HG03378 (cell line): ENCODE data around the gene RPS6KA1.
"Not testable (repeated sequence)": the region's sequence is repeated elsewhere in the genome, so short reads cannot be mapped to it uniquely, and the experiment has no call there.

Experiments
- ATAC-seq: cut with Tn5 transposase; IDR thresholded peaks from one replicate; pipeline ENCODE4 v1.9.1; 2021; ENCODE audit warnings: mild to moderate bottlenecking, moderate library complexity; ENCODE audit not compliant: unreplicated experiment

The RPS6KA1 gene

DNA sequence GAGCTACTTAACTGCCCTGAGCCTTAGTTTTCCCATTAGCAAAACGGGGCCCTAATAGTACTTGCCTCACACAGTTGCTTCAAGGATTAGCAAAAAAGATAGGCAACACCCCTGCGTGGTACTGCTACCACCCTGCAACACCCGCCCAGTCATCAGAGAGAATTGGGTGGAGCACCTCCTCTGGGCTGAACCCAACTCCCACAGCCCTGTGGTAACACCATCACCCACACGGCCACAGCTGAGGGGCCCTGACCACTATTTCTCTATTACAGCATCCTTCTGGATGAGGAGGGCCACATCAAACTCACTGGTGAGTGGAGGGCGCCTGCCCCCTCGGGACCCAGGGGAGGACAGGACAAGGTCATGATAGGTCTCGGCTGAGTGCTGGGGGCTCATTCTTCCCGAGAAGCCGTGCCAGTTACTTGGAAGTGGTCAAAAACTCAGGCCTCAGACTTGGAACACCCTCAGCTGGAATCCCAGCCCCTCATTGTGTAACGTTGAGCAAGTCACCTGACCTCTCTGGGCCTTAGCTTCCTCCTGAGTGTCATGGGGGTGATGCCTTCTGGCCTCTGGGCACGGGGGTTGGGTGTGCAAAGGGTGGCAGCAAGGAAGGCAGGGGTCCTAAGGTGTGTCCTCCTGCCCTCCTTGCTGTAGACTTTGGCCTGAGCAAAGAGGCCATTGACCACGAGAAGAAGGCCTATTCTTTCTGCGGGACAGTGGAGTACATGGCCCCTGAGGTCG is 24.6 kb downstream of the RPS6KA1 start:
- ATAC-seq: no peak

DNA sequence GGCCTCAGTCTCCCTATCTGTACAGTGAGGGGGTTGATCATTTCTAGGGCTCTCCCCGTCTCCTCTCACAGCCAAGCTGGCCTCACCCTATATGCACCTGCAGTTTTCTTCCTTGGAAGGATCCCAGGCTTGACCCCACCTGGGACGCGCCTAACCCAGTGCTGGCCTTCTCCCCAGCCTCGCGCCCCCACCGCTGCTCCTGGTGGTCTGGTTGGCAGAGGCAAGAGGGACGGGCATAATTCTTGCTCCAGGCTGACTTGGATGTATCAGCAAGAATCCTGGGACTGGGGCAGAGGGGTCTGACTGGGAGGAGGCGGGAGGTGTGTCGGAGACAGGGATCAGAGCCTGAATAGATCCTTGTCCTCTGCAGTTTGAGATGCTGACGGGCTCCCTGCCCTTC is 25.2 kb downstream of the RPS6KA1 start:
- ATAC-seq: no peak

DNA sequence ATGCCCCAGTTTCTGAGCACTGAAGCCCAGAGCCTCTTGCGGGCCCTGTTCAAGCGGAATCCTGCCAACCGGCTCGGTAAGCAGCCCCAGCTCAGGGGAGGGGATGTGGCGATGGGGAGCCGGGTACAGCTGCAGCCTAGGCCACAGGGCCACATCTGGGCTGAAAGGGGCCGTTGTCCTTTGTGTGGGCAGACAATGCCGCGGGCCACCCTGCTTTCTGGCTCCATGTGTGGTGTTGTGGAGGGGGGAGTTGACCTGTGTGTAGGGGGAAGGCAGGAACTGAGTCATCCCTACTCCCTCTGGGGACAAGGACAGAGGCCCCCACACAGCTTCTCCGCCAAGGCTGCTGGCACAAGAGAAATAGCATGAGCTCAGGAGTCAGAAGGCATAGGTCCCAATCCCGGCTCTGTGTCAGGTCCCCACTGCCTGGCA is 26.0 kb downstream of the RPS6KA1 start:
- no peak for ATAC-seq

DNA sequence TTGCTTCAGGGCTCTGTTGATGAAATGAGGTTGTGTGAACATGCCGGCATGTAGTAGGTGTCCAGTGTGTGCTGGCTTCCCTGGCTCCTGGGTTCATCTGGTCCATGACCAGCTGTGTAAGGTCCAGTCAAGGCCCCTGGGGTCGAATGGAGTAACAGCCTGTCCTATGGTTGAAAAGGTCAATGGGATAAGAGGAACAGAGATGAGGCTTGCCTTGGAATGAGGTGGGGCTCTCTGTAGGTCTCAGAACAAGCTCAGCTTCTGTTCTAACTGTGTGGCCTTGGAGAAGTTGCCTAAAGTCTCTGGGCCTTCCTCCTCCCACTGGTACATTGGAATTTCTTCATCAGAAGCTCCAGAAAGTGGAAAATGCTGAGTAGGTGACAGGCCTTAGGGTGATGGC is 26.6 kb downstream of the RPS6KA1 start:
- ATAC-seq: no peak

DNA sequence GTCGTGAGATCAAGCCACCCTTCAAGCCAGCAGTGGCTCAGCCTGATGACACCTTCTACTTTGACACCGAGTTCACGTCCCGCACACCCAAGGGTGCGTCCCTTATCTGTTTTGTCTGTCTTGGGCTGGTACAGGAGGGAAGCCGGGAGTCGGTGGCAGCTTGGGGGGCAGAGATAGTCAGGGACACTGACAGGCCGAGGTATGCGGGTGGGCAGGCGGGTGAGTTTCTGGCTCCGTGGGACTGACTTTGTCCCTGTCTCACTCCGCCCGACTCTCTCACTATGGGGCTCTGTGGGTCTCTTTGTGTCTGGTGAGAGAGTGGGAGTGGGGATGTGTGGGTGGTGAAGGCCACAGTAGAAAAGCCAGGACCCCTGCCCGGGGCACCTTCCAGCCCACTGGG is 27.4 kb downstream of the RPS6KA1 start:
- no peak for ATAC-seq

DNA sequence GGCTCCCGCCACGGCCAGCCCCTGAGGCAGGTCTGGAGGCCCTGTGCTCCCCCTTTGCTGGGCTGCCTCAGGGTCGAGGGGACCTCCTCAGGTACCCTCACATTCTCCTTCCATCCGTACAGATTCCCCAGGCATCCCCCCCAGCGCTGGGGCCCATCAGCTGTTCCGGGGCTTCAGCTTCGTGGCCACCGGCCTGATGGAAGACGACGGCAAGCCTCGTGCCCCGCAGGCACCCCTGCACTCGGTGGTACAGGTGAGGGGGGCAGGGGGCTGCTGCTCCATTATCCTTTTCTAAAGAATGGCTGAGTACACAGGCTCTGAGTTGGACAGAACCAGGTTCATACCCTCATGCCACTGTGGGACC is 29.1 kb downstream of the RPS6KA1 start:
- no peak for ATAC-seq

DNA sequence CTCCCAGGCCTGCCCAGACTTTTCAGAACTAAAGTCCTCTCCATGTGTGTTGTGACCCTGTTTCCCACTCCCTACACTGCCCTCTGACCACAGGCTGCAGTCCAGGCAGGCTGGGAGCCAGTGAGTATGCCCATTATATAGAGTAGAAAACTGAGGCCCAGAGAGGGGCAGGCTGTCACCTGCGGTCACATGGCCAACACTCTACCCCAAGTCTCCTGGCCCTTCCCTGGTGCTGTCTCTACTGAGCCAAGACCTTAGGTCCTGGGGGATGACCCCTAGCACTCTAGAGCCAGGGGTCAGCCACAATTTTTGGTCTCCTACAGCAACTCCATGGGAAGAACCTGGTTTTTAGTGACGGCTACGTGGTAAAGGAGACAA is 30.8 kb downstream of the RPS6KA1 start:
- ATAC-seq: no peak

DNA sequence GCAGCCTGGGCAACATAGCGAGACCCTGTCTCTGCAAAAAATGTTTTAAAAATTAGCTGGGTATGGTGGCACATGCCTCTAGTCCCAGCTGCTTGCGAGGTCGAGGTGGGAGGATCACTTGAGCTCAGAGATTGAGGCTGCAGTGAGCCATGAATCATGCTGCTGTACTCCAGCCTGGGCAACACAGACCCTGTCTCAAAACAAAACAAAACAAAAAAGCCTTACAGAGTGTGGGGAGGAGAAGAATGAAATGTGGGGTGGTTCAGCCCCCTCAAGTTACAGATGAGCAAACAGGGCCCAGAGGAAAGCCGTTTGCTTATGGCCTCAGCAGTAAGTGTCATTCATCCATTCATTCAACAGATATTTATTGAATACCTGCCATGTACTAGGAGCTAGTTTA is 40.7 kb downstream of the RPS6KA1 start:
- ATAC-seq: no peak

DNA sequence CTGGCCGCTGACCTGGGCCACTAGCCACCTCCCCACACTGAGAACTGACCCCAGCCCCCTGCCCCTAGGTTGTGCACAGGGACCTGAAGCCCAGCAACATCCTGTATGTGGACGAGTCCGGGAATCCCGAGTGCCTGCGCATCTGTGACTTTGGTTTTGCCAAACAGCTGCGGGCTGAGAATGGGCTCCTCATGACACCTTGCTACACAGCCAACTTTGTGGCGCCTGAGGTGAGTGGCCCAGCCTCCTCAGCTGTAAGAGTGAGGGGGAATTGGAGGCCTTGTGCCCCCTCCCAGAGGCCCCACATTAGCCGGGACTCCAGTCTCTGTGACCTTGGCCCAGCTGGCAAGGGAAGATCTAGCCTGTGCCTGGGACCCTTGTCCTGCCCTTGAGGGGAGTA is 41.8 kb downstream of the RPS6KA1 start:
- ATAC-seq: no peak

DNA sequence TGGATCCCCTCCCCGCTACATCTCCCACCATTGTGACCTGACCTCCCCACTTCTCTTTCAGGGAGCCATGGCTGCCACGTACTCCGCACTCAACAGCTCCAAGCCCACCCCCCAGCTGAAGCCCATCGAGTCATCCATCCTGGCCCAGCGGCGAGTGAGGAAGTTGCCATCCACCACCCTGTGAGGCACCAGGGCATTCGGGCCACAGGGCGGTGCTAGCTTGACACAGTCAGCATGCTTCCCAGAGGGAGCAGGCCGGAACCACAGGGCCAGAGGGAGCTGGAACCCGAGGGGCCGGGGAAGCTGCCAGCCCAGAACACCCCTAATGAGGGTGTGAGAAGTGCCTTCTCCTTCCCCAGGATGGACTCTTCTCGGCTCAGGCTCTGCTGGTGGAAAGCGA is 44.5 kb downstream of the RPS6KA1 start:
- ATAC-seq: no peak

DNA sequence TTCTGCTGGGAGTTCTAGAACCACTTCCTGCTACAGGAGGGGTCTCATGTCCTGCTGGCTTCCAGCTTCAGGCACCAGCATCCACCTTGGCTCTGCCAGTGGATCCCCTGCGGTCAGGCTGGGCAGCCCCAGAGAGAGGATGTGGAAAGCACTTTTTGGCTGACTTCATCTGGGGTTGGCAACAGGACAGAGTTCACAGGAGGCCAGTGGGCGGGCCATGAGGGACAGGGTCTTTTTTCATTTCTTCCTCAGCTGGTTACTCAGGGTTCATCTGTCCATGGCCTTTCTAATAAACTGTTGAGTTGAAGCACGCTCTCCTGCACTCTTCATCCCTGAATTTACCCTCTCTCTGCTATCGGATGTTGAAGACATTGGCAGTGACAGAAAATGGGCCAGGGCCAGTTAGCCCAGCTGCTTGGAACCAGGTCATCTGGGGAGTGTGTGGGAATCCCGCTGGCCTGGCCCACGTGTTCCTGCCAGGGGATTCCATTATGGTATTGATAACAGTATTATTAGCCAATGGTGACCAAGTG is 45.2 kb downstream of the RPS6KA1 start:
- ATAC-seq: no peak

DNA sequence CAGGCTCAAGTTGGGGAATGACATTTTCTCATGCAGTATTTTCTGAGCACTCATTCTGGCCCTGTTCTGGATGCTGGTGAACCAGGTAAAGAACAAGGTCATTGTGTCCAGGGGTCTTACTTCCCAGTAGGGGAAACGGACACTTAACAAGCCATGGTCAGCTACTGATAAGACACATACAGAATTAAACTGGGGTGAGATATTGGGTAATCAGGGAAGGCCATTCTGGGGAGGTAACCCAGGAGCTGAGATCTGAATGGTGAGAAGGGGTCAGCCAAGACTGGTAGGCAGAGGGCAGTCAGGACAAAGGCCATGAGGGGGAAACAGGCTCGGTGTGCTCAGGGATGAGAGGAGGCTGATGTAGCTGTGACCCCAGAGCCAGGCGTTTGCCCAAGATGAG is 45.8 kb downstream of the RPS6KA1 start:
- no peak for ATAC-seq

DNA sequence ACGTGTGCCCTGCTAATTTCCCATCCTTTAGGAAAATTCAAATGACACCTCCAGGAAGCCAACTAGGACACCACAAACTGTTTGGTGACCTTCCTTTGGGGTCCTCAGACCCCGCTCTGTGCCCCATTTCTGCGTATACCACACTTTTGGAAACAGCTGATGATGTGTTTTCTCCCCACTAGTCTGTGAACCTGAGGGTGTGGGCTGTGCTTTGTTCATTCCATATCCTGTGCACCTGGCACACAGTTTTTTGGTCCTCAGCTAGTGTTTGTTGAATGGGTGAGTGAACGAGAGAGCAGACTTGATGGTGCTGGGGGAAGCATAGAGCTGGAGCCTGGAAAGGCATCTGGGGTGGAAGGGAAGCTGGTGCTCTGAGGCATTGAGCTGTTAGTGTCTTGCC is 48.6 kb downstream of the RPS6KA1 start:
- ATAC-seq: no peak

DNA sequence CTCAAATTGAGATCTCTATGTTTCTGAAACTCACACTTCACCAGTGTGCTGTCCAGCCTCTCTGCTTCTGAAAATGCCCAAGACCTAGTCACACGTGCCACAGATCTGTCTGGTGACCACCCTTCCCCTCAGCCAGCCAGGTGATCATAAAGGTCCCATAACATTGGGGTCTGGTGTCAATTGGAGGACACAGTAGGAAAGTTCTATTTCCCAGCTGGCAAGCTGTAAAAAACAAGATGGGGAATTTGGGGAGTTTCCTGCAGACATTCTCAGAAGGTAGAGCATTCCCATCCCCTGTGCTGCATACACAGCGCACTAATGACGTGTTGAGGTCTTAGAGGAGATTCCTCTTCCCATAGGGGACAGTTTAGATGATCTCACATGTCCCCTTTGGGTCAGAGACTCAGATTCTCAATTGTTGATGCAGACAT is 50.1 kb downstream of the RPS6KA1 start:
- ATAC-seq: no peak

DNA sequence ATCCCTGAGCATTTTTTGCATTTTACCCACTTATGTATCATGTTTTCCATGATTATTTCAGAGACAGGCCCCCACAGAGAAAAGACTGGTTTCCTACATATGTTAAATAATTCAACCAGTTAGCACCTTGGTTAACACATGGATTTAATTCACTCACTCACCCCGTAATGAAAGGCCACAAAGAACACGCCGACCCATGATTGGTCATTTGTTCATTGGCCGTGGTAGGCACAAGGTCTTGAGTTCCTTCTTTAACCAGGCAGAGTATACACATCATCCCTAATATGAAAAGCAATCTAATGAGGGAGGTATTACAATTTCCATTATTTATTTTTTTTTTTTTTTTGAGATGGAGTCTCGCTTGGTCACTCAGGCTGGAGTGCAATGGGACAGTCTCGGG is 50.6 kb downstream of the RPS6KA1 start:
- ATAC-seq: no peak

DNA sequence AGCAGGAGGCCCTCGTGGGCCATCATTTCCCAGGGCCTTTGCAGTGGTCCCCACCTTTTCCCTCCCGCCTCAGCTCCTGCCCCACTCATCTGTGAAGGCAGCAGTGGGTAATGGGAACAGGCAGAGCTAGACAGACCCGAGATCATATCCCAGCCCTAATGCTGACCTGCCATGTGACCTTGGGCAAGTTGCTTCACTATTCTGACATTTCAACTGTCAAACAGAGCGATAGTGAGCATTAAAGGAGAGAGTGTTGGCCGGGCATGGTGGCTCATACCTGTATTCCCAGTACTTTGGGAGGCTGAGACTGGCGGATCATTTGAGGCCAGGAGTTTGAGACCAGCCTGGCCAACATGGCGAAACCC is 51.7 kb downstream of the RPS6KA1 start:
- ATAC-seq: no peak

DNA sequence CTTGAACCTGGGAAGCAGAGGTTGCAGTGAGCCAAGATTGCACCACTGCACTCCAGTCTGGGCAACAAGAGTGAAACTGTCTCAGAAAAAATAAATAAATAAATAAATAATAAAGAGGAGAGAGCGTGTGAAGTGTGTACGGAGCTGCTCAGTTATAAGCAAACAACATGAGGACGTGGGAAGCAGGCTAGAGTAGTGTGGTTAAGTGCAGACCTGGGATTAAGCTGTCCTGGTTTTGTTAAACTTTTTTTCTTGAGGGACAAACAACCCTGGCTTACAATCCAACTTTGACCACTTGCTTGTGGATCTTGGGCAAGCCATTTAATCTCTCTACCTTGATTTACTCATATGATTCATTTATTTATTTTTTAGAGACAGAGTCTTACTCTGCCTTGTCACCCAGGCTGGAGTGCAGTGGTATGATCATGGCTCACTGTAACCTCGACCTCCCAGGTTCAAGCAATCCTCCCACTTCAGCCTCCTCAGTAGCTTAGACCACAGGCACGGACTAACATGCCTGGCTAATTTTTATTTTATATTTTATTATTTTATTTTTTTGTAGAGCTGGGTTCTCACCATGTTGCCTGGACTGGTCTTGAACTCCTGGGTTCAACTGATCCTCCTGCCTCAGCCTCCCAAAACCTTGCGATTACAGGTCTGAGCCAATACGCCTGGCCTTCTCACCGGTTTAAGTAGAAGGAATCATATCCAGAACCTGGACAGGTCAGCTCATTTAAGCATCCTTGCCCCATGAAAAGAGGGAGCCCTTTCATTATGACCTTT is 52.7 kb downstream of the RPS6KA1 start:
- ATAC-seq: no peak

DNA sequence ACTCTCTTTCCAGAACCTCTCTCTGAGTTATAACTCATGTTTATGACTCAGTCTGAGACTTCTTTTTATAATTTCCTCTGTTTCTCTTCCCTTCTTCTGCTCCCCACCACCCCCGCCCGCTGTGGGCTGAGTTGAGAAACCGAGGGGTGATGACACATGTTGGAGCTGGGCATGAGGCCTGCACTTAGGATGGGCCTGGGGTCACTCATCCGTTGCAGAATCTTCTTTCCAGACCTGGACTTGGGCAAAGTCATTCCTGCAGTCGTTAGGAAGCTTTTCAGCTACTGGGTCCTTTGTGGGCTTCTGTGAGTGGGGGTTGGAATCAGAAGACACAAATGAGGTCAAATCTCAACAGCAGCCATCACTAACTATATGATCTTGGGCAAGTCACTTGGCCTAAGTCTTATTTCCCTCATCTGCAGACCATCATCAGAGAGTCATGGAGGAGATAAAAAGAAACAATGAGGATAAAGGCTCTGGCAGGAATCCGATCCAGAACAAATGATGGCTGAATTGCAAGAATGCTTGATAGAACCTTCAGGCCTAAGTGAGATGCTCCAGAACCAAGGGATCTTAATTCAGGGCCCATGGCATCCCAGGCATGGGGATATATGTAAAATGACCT is 53.4 kb downstream of the RPS6KA1 start:
- ATAC-seq: no peak

DNA sequence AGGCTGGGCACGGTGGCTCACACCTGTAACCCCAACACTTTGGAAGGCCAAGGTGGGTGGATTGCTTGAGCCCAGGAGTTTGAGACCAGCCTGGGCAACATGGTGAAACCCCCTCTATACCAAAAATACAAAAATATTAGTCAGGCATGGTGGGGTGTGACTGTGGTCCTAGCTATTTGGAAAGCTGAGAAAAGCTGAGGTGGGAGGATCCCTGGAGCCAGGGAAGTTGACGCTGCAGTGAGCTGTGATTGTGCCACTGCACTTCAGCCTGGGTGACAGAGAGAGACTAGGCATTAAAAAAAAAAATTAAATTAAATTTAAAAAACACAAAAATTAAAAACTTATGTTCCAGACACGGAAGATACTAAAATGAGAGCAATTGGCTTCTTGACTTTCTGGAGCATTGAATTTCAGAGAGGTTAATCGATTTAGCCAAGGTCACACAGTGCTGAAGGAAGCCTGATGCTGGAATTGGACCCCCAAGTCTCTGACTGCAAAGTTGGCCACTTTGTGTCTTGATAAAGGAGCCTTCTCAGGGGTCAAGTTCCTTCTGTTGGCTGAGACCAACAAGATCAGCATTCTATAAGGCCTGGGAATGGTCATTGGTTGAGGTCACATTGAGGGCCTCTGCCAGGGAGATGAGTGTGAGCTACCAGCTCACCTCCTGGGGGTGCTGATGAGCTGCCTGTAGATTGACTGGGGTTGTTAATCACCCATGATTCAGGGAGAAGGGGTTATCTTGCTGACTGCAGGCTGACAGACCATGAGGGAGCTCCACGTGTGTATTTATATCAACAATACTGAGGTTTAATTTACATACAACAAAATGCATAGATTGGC is 54.3 kb downstream of the RPS6KA1 start:
- no peak for ATAC-seq

DNA sequence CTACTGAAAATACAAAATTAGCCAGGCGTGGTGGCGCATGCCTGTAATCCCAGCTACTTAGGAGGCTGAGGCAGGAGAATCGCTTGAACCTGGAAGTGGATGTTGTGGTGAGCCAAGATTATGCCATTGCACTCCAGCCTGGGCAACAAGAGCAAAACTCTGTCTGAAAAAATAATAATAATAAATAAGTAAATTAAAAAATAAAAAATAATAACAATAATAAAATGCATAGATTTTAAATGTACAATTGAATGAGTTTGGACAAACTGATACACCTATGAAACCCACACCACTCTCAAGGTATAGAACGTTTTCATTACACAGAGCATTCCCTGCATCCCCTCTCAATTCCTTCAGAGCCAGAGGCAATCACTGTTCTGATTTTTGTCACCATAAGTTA is 55.0 kb downstream of the RPS6KA1 start:
- not testable (repeated sequence) for ATAC-seq

DNA sequence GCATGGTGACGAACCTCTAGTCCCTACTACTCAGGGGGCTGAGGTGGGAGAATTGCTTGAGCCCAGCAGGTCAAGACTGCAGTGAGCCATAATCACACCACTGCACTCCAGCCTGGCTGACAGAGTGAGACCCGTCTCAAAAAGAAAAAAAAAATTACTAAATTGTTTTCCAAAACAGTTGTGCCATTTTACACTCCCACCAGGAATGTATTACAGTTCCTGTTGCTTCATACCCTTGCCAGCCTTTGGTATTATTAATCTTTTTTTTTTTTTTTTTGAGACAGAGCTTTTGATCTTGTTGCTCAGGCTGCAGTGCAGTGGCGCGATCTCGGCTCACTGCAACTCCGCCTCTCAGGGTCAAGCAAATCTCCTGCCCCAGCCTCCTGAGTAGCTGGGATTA is 55.9 kb downstream of the RPS6KA1 start:
- ATAC-seq: no peak
